HG03571 (cell line): Measurements from ENCODE around the gene RNASEH2B.

Experiments
- ATAC-seq: cut with Tn5 transposase; IDR thresholded peaks from one replicate; pipeline ENCODE4 v1.9.1; 2021; ENCODE audit not compliant: unreplicated experiment

RNASEH2B gene

DNA sequence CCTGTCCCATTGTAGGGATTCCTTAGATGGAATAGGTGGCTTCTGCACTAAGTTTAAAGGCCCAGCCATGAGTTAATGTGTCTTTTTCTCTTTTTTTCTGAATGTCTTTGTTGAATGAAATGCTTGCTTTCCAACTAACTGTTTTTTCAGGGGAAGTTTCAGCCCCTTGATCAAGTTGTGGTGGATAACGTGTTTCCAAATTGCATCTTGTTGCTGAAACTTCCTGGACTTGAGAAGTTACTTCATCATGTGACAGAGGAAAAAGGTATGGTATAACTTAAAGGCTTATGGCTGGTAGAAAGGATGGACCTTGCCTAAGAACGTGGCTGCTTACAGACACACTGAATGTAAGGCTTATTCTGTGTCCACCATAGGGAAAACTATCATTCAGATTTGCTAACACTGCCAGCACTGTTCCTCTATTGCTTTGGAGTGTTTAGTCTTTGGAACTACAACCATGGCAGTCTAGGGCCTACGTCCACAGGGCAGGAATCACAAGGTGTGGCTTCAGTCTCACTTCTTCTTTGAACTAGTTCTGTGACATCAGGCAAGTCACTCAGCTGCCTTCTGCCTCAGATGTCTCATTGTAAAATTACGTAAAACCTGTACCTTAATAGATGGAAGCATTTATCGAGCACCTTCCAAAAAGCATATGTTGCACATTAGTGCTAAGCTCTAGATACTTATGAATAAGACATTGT, 25.3 kb downstream of the RNASEH2B start:
- no peak for ATAC-seq

DNA sequence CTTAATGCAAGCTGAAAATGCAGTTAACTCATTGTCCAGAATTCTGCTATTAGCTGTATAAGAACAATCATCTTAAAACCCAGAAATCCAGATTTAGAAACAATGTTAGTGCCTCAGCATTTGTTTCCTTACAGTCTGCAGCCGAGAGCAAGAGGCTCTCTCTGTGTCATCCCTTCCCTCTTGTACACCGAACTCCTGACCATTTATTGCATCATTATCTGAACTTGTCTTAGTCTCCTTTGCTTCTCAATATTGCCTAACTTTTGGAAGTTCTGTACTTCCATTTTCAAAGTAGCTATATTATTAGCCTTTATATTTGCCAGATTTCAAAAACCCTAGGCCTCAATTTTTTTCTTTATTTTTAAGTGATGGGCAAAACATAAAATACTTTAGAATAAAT, 27.1 kb downstream of the RNASEH2B start:
- ATAC-seq: no peak

DNA sequence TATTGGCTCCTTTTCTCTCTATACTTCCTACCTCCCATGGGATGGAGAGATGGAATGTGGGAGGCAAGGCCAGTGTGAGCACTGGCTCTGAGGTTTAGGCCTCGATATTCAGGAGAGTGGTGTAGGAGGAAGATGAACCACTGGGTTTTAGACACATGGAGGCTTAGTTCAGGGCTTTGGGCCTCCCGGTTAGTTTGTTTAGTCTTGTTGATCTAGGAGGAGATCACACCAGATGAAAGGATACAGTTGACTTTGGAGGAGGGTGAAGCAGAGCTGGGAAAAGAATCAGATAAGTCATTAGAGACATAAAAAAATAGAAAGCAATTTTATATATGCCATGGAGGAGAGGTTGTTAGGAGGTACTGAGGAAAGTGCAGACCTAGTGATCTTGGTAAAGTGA, 30.9 kb downstream of the RNASEH2B start:
- ATAC-seq: no peak

DNA sequence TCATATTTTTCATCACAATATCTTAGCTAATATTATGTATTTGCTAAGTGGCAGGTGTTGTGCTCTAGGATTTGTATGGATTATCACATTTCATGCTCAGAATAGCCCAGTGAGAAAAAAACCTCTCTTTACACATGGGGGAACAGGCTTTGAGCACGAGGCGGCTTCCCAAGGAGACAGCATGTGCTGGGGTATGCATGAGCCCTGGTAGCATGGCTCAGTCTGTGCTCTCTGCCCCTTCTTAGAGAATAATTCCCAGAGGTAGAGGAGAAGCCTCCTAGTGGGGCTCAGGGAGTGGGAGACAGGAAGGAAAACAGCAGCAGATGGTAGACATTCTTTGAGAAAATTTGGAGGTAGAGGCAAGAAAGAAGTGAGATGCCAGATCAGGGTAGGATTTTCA, 31.6 kb downstream of the RNASEH2B start:
- no peak for ATAC-seq

DNA sequence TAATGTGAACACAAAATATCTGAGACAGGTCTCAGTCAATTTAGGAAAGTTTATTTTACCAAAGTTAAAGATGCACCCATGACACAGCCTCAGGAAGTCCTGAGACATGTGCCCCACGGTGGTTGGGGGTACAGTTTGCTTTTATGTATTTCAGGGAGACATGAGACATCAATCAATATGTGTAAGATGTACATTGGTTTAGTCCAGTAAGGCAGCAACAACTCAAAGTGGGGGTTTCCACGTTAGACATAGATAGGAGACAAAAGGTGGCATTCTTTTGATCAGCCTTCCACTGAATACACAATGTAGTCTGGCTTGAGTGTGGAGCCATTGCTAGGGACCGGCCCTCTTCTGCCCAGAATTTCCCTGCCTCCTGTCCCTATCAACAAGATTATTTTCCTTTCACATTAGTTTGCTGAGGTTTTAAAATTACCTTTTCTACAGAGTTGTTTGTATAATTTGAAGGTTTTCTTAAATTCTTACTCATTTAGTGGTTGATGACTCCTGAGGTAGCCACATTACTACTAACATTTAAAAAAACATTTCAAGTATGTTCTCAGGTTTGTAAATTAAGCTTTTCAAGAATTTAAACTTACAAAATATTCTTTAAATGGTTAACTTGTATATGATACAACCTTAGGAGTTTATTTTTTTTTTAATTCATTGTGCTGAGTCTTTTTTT, 33.2 kb downstream of the RNASEH2B start:
- ATAC-seq: no peak

DNA sequence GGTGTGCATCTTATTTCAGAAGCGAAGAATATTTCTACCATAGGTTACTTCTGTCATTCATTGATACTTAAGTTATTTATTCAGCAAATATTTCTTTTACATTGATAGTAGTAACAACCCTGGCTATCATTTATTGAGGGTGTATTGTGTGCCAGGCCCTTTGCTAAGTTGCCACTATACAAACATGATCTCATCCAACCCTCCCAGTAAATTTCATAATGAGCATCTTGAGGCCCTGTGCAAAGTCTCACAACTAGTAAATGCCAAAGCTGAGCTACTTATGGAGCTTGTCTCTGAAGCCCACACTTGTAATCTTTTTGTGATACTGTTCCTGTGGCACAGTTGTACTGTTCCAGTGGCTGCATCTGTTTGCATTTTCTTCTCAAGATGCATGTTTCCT, 36.1 kb downstream of the RNASEH2B start:
- no peak for ATAC-seq

DNA sequence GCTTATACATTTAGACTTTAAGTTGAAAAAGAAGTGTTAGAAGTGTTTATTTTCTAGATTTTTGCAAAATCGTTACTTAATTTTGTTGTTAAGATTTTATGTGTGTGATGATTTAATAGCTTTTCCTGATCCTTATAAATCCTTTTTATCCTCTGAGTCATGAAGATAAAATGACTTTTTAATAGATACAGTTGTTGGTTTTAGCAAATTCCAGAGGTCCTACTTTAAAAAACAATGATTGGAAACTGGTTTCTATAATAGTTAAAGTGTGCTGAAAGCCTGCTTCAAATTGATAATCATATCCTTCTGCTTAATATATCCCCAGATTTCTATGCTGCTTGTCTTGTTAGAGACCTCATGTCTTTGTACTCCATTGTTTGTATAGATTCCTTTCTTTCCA, 39.0 kb downstream of the RNASEH2B start:
- ATAC-seq: no peak

DNA sequence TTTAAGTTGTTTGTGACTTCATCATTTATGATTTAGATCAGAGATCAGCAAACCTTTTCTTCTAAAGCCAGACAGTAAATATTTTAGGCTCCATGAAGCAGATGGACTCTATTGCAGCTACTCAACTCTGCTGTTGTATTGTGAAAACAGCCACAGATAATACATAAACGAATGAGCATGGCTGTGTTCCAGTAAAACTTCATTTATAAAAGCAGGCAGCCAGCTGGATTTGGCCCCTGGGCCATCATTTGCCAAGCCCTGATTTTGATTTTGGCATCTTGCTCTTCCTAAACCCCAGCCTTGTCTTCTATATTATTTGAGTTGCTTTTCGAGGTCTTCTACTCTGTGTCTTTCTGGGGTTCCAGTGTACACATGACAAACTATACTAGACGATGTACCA, 41.3 kb downstream of the RNASEH2B start:
- ATAC-seq: no peak

DNA sequence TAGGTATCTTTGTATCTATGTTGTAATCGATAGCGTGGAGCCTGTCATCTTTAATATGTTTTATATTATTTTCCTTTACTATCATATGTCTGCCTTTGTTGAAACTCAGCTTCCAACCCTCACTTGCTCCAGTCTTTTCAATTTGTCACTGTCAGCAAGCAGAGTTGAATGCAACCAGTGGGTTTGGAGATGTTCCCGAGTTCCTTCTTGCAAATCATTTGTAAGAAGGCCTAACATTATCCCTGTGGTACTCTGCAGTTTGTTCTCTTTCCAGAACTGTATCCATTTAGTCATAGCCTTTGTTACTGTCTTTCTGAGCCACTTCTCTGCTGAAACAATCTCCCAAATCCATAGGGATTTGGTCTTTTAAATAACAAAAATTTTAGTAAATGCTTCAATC, 41.8 kb downstream of the RNASEH2B start:
- no peak for ATAC-seq

DNA sequence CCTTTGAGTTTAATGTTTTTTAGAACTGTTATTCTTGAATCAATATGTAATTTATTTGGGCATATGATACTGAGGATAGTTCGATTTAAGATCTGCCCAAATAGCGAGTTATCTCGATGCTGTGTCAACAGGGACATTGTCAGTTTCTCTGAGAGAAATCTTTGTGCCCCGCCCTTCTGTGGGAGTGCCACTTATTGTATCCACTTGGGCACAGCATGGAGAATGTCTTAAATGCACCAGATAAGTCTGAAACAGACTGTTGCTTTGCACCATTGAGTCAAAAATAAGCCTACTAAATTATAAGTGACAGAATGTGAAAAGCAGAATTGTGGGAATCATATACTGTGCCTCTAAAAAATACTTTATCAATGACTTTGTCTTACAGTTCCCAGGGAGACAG, 45.6 kb downstream of the RNASEH2B start:
- ATAC-seq: no peak

DNA sequence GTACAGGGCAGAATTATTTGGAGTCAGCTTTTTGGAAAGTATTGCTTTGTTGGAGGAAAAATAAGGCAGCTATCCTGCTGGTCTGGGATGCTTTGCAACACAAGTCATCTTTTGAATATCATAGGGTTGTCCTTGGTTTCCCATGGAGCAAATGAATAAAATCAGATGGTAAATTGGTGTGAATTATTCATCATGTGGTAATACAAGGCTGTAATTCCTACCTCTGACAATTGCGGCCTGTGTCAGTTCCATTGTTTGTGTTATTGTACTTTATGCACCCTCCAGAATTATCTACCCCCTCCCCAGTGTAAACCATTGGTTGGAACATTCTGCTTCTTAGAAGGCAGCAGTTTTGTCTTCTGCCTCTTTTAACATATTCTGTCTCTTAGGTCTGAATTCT, 46.2 kb downstream of the RNASEH2B start:
- ATAC-seq: no peak

DNA sequence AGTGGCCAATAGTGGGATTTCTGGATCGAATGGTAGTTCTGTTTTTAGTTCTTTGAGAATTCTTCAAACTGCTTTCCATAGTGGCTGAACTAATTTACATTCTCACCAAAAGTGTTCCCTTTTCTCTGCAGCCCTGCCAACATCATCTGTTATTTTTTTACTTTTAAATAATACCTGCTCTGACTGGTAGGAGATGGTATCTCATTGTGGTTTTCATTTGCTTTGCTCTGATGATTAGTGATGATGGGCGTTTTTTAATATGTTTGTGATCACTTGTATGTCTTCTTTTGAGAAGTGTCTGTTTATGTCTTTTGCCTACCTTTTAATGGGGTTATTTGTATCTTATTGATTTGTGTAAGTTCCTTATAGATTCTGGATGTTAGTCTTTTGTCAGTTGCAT, 48.0 kb downstream of the RNASEH2B start:
- ATAC-seq: no peak

DNA sequence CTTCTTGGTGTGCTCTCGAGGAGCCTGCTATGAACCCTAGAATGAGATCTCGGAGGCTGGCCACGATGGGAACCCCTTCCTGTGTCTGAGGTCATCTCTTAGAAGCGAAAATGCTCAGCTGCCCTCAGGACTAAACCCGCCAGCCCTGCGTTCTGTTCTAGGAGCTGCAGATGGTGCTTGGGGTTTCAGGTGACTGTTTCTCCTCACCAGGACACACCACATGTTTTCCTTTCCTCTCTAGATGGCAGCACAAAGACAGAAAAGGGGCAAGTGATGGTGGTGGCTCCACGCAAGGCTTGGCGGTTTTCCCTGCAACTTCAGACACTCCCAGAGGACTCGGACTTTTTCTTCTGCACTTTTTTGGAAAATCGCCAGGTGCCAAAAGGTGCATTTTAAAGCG, 60.1 kb downstream of the RNASEH2B start:
- no peak for ATAC-seq

DNA sequence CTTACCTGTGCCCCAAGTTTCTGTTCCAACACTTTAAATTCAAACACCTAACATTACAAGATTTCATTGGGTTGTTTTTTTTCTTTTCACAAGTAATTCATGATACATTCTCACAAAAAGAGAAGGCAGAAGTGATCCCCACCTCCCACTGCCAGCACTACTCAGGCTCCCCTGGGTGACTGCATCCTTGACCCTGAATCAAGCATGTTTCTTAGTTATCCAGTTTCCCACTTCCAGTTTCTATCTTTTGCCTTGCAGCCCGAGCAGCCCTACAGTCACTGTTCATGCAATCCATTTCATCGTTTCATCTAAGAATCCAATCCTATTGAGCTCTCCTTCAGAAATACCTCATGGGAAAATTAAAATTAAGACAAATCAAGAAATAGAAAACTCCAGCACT, 61.4 kb downstream of the RNASEH2B start:
- ATAC-seq: no peak

DNA sequence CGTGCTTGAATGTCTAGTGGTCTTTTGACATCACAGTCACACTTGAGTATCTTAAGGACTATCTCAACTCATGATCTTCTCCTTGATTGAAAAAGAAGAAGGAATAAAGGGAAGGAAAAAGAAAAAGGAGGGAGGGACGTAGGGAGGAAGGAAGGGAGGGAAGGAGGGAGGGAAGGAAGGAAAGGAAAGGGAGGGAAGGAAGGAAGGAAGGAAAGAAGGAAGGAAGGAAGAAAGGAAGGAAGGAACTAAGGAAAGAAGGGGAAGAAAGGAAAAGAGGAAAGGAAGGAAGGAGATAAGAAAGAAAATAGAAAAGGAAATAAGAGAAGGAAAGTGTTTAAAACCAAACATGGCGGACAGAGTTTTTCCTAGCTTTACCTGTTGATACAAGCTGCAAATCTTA, 64.7 kb downstream of the RNASEH2B start:
- no peak for ATAC-seq

DNA sequence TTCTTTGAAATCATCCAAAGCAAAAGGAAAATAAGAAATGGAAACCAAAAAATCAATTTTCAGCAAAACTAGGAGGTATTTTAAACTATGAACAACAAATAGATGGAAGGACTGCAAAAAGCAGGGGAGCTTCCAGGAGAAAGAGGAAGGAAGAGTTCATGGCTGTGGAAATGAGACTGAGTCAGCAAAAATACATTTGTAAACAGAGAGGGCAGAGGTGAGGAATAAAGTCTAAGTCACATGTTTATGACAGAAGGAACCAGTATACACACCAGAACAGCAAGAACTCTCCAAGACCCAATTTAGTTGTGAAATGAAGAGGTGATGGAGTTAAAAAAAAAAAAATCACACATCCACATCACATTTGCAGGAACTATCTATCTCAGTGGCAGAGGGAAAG, 69.6 kb downstream of the RNASEH2B start:
- ATAC-seq: no peak

DNA sequence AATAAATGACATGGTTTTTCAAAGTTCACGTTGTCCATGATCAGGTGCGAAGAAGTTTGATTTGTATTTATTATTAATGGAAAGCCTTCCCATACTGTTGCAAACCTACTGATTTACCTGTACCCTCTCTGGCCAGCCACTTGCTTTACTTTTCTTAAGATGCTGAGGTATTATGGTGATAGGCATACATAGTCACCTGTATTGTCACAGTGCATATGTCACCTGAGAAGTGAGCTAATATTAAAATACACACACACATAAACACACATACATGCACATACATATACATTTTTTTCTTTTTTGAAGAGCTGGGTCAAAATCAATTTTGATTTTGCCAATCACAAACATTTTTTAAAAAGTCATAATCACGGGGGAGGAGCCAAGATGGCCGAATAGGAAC, 72.1 kb downstream of the RNASEH2B start:
- ATAC-seq: no peak

DNA sequence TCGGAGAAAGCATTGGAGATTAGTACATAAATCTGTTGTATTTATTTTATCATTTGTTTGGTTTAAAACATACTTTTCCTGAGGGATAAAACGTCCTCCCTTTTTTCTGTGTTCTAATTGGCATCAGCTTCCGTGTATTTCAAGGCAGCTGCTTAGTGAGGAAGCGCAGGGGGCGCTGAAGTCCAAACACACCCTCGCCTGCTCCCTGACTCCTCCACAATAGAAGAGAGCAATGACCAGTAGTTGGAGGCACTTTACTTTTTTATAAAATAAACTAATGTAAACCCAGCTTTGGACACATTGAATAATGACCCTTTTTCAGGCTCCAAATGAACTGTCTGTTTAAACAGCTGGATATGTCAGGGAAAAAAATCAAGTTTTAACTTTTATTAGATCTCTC, 79.9 kb downstream of the RNASEH2B start:
- no peak for ATAC-seq

DNA sequence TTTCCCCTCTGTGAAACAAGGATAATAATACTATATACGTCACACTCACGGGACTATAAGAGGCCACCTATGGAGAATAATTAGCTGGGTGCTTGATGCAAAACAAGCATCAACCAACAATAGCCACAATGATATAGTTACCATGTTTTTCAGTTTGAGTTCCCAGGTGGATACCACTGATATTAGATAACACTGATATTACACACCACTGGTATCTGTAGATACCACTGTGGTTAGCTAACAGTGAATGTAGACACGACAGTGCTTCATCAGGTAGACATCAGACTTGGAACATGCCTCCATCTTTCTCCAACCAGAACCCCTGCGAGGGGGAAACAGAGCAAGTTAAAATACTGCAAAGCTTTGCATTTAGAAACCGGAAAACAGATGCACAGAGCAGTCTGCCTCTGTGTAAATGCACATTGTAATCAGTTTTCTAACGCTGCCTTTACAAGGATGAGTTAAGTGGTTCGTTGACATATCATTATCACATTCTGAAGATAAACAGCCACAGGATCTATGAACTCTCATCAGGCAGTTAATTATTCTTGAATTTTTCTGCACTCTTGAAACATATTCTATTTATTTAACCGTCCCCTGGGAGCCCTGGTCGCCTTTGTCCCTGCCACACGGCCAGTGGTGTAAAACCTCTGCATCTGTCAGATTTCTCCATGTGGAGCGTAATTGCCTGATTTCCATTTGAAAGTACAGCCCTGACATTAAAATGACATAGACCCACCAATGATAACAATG, 80.7 kb downstream of the RNASEH2B start:
- no peak for ATAC-seq

DNA sequence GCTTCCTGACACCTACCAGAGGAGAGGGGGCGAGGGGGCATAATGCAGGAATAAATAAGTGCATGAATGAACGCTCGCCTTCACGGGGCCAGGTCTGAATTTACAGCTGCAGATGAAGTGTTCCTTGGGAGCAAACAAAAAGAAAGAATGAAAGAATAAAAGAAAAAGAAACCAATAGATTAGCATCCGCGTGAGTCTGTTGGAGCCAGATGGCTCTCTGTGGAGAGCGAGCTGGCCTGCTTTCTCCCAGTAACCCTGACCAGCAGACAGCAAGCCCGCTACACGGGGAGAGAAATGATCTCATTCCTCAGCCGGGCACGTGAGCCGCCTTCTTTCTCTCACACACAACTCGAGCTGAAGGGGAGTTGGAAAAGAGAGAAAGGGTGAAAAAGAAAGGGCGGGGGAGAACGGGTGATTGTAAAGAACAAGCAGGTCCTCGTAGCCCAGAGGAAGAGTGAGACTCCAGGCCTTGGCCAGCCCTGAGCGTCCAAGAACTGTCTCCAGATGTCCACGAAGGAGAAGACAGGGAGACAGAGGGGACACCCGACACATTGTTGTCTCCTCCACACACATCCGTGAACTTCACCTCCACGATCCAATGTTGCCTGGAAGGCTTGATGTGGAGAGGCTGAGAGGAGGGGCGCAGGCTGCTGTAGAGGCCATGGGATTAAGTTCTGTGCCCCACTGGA, 81.4 kb downstream of the RNASEH2B start:
- no peak for ATAC-seq
